ENCODE data around the gene SYNDIG1. TPM values are rescaled to one million over a fixed set of nuclear protein-coding genes. Genes with fewer than 3 reads are reported as not detected.
A peak's percentile ranks its signal among the peaks of the same experiment; 100 is the strongest.

Gene SYNDIG1
- total and polyA plus RNA-seq, 9 of the 15 experiments (the other 6 are each of a cell fraction or from before 2014, with no cell fraction given), result not detected

- Histone ChIP-seq H3K9me3 (replicated peaks; ENCODE audit: control insufficient read depth, insufficient read depth, low read depth, low read length) (no peaks in the 10 kb centered on the region), H3K9ac (ENCODE audit: insufficient read depth in 1 of 2, low read depth in 2 of 2, low read length in 2 of 2) (no peak overlapping the region), H3K36me3 (ENCODE audit: control insufficient read depth, insufficient read depth, low read length) (no peaks in the 10 kb centered on the region), H2AFZ (ENCODE audit: low read depth, low read length) (no peak overlapping the region), H3K27ac (ENCODE audit: extremely low read depth, low read depth, low read length) (no peak overlapping the region), H3K4me2 (ENCODE audit: insufficient read depth, low read length) (no peak overlapping the region), H3K4me3 (no peak overlapping the region), H3K27me3 (ENCODE audit: control insufficient read depth in 2 of 2, insufficient read depth in 2 of 2, low read length in 2 of 2) (peaks cover 0 to 8% of the 10 kb centered on the region in 2 experiments; a peak in 1 of 5 replicates), H4K20me1 (replicated peaks; ENCODE audit: control insufficient read depth, insufficient read depth, low read length) (no peaks in the 10 kb centered on the region), H3K79me2 (ENCODE audit: control insufficient read depth, insufficient read depth, low read length) (no peaks in the 10 kb centered on the region), H3K4me1 (replicated peaks in 1 of 2; ENCODE audit: control insufficient read depth in 2 of 2, insufficient read depth in 2 of 2, low read length in 2 of 2) (peaks cover under 1 to 2% of the 10 kb centered on the region in 2 experiments; a peak in 2 of 5 replicates), H3K9me1 (ENCODE audit: control insufficient read depth, insufficient read depth, low read length) (no peaks in the 10 kb centered on the region)
- ATAC-seq (no peak), DNase-seq (ENCODE audit: extremely low read depth in 1 of 4, low spot score in 3 of 4) (no peak), FAIRE-seq (no peak)
- TF ChIP-seq KAT2B (IDR thresholded peaks at IDR 0.05; ENCODE audit: low read depth, low read length), result no peak
- TF ChIP-seq GABPA (tag; conservative IDR thresholded peaks at IDR 0.05; ENCODE audit: low read depth), result 0 out of 2 replicates have a peak, but pooled peaks have one; percentile 23
- TF ChIP-seq ETV1 (tag; conservative IDR thresholded peaks at IDR 0.05; ENCODE audit: low read depth), result peak; percentile 62; the same call in 1 of the 2 replicates
- in situ Hi-C loops (cut with MboI), result no loop called here
- CTCF ChIA-PET (ENCODE audit: low intra/inter-chr PET ratio), result no interaction called here
- intact Hi-C loops (cut with micrococcal nuclease), result no loop called here
- POLR2A ChIA-PET, result interaction anchor here (0.6 kb wide), 1 partner anchor 592 kb away, joined by 4 read pairs; no protein-coding TSS in a partner anchor
- 0% methylated on average over 3 of the region's 3 CpGs for WGBS (ENCODE audit: insufficient coverage, low coverage, missing lambda C conversion rate)
- BruUV-seq (replicated peaks), result no TSS peak
Observed at GRCh38 chr20:24629668-24630067, 160.2 kb downstream of the SYNDIG1 start.

GRCh38 chr20:24630486-24631172 lies 161.2 kb downstream of the SYNDIG1 start:
- WGBS (ENCODE audit: insufficient coverage, low coverage, missing lambda C conversion rate), result 11% methylated on average over 5 of the region's 6 CpGs
- H2AFZ ChIP-seq (ENCODE audit: low read depth, low read length), result no peak overlapping the region
- no peak for DNase-seq (ENCODE audit: extremely low read depth in 1 of 4, low spot score in 3 of 4)
- no TSS peak for BruUV-seq (replicated peaks)
- H4K20me1 ChIP-seq (replicated peaks; ENCODE audit: control insufficient read depth, insufficient read depth, low read length), result no peaks in the 10 kb centered on the region
- CTCF ChIA-PET (ENCODE audit: low intra/inter-chr PET ratio), result no interaction called here
- POLR2A ChIA-PET, result no interaction called here
- H3K9me1 ChIP-seq (ENCODE audit: control insufficient read depth, insufficient read depth, low read length), result no peaks in the 10 kb centered on the region
- peaks cover 4 to 9% of the 10 kb centered on the region in 2 experiments; a peak in 4 of 5 replicates for H3K4me1 ChIP-seq (replicated peaks in 1 of 2; ENCODE audit: control insufficient read depth in 2 of 2, insufficient read depth in 2 of 2, low read length in 2 of 2)
- no peak overlapping the region for H3K4me2 ChIP-seq (ENCODE audit: insufficient read depth, low read length)
- no peak for FAIRE-seq
- in situ Hi-C loops (cut with MboI), result no loop called here
- H3K27me3 ChIP-seq (ENCODE audit: control insufficient read depth in 2 of 2, insufficient read depth in 2 of 2, low read length in 2 of 2), result peaks cover 0 to 8% of the 10 kb centered on the region in 2 experiments; a peak in 1 of 5 replicates
- no peaks in the 10 kb centered on the region for H3K79me2 ChIP-seq (ENCODE audit: control insufficient read depth, insufficient read depth, low read length)
- intact Hi-C loops (cut with micrococcal nuclease), result no loop called here
- H3K36me3 ChIP-seq (ENCODE audit: control insufficient read depth, insufficient read depth, low read length), result no peaks in the 10 kb centered on the region
- no peak overlapping the region for H3K27ac ChIP-seq (ENCODE audit: extremely low read depth, low read depth, low read length)
- H3K9ac ChIP-seq (ENCODE audit: insufficient read depth in 1 of 2, low read depth in 2 of 2, low read length in 2 of 2), result no peak overlapping the region
- no peak overlapping the region for H3K4me3 ChIP-seq
- H3K9me3 ChIP-seq (replicated peaks; ENCODE audit: control insufficient read depth, insufficient read depth, low read depth, low read length), result no peaks in the 10 kb centered on the region
- ATAC-seq, result no peak
- TF ChIP-seq GATA2 (CRISPR knock-in tag; IDR thresholded peaks at IDR 0.05) (no peak), TEAD1 (CRISPR knock-in tag; IDR thresholded peaks at IDR 0.05) (no peak), YBX1 (IDR thresholded peaks at IDR 0.05) (no peak), HBP1 (CRISPR knock-in tag; IDR thresholded peaks at IDR 0.05) (no peak), TGIF2 (CRISPR knock-in tag; IDR thresholded peaks at IDR 0.05) (no peak), PCBP1 (IDR thresholded peaks at IDR 0.05; ENCODE audit: low read depth, low read length, poor library complexity, severe bottlenecking) (no peak)
- TF ChIP-seq, protein P1, sequence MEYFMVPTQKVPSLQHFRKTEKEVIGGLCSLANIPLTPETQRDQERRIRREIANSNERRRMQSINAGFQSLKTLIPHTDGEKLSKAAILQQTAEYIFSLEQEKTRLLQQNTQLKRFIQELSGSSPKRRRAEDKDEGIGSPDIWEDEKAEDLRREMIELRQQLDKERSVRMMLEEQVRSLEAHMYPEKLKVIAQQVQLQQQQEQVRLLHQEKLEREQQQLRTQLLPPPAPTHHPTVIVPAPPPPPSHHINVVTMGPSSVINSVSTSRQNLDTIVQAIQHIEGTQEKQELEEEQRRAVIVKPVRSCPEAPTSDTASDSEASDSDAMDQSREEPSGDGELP (CRISPR knock-in tag; IDR thresholded peaks at IDR 0.05; ENCODE audit: borderline replicate concordance), result no peak
- TF ChIP-seq, protein P2, sequence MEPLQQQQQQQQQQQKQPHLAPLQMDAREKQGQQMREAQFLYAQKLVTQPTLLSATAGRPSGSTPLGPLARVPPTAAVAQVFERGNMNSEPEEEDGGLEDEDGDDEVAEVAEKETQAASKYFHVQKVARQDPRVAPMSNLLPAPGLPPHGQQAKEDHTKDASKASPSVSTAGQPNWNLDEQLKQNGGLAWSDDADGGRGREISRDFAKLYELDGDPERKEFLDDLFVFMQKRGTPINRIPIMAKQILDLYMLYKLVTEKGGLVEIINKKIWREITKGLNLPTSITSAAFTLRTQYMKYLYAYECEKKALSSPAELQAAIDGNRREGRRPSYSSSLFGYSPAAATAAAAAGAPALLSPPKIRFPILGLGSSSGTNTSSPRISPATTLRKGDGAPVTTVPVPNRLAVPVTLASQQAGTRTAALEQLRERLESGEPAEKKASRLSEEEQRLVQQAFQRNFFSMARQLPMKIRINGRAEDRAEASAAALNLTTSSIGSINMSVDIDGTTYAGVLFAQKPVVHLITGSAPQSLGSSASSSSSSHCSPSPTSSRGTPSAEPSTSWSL (CRISPR knock-in tag; IDR thresholded peaks at IDR 0.05; ENCODE audit: borderline replicate concordance), result no peak
